Stomach smooth muscle (tissue), 2 donors: ENCODE data around the gene FLNA.

Source experiments
- H3K27ac ChIP-seq: one replicate; pipeline ENCODE4 v1.7.0; 2013; ENCODE audit warnings: mild to moderate bottlenecking, low read length, inconsistent platforms
- H3K27me3 ChIP-seq, 2 donors: one replicate each; pipeline ENCODE4 v1.7.0; 2013; ENCODE audit warnings: low read length in 2 of 2; ENCODE audit not compliant: insufficient read depth in 2 of 2, control insufficient read depth in 1 of 2
- H3K36me3 ChIP-seq, 2 donors: one replicate each; pipeline ENCODE4 v1.7.0; 2013; ENCODE audit warnings: low read length in 2 of 2; ENCODE audit not compliant: control insufficient read depth in 2 of 2, insufficient read depth in 2 of 2
- H3K4me1 ChIP-seq: one replicate; pipeline ENCODE4 v1.7.0; 2013; ENCODE audit warnings: low read length; ENCODE audit not compliant: control insufficient read depth, insufficient read depth
- H3K4me3 ChIP-seq, 2 donors: one replicate each; pipeline ENCODE4 v1.7.0; 2013; ENCODE audit warnings: low read length in 2 of 2
- H3K9ac ChIP-seq, 2 donors: one replicate each; pipeline ENCODE4 v1.7.0; 2013; ENCODE audit warnings: low read length in 2 of 2, mild to moderate bottlenecking in 1 of 2
- H3K9me3 ChIP-seq, 2 donors: one replicate each; pipeline ENCODE4 v1.7.0; 2013; ENCODE audit warnings: low read length in 2 of 2; ENCODE audit not compliant: control insufficient read depth in 2 of 2
- donor health status: healthy.
- donor health status: Pancreatic carcinoma.

Gene FLNA

DNA sequence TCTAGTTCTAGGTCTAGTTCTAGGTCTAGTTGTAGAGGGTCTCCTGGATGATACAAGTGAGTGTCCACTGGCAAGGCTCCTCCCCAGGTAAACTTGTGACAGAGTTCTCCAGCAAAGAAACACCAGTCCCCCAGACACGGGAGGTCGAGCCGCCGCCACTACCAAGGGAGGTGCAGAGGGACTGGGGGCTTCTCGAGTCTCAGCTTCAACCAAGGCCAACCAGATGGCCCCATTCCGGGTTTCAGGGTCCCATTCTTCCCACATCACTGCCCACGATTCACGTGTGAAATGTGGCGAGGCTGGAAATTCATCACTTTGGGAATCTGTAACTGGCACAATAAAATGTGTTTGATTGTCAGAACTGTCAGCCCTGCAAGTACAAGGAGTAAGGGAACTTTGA lies 41.3 kb downstream of the FLNA start:
- Histone ChIP-seq H3K9ac (no peak overlapping the region), H3K9me3 (no peaks in the 10 kb centered on the region), H3K36me3 (no peaks in the 10 kb centered on the region), H3K4me1 (no peaks in the 10 kb centered on the region), H3K4me3 (no peak overlapping the region), H3K27me3 (peaks cover 0 to 23% of the 10 kb centered on the region in 2 donors), H3K27ac (no peak overlapping the region)

DNA sequence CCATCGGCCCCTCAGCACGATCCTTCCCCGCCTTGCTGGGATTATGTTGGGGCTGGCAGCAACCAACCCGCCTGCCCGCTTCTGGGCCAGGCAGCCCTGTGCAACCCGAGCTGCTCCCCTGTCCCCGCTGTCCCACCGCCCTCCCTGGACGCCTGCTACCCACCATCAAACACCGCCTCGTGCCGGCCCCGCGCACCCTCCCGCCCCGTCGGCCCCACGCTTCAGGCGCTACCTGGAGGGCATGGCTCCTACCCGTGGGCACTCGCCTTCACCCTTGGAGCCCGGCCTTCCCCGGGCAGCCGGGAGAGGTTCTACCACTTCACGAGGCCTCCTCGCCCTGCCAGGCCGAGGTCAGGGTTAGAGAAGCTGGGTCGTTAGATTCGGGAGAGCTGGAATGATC lies 41.9 kb downstream of the FLNA start:
- peaks cover 0 to 23% of the 10 kb centered on the region in 2 donors for H3K27me3 ChIP-seq
- no peaks in the 10 kb centered on the region for H3K36me3 ChIP-seq
- H3K9me3 ChIP-seq, result no peaks in the 10 kb centered on the region
- no peak overlapping the region for H3K9ac ChIP-seq
- H3K27ac ChIP-seq, result no peak overlapping the region
- no peaks in the 10 kb centered on the region for H3K4me1 ChIP-seq
- H3K4me3 ChIP-seq, result no peak overlapping the region

DNA sequence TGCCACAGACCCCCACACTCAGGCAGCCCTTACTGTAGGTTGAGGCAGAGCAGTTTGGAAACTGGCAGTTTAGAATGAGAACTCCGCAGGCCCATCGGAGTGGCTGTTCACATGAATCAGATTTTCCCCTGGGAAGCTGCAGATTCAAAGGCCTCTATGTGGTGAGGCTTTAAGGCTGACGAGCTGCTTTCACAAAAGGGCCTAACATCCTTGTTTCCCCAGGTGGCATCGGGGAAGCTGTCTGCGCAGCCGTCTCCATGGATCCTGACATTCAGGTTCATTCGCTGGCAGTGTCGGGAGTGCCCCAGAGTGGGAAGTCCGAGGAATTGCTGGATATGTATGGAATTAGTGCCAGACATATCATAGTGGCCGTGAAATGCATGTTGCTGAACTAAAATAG lies 45.1 kb downstream of the FLNA start:
- peaks cover 0 to 19% of the 10 kb centered on the region in 2 donors for H3K27me3 ChIP-seq
- no peak overlapping the region for H3K9ac ChIP-seq
- H3K4me3 ChIP-seq, result no peak overlapping the region
- no peak overlapping the region for H3K27ac ChIP-seq
- no peaks in the 10 kb centered on the region for H3K36me3 ChIP-seq
- no peaks in the 10 kb centered on the region for H3K9me3 ChIP-seq
- peaks cover 2% of the 10 kb centered on the region for H3K4me1 ChIP-seq

DNA sequence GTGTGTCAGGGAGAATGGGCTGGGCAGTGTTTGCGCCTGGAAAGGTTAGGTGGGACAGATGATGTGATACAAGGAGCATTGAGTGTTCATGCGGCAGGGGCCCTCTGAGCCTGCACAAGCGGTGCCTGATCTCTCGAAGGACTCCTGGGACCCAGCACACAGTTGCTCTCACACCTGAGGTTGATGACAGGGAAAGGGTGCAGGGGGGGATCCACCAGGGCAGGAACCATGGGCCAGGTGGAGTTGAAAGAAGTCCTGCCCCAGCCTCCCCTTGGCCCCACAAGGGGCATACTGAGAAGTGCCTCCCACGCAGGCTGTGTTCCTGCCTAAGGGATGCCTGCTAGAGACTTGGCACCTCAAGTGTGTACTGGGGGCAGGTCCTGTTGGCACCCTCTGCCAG lies 45.8 kb downstream of the FLNA start:
- Histone ChIP-seq H3K9ac (no peak overlapping the region), H3K36me3 (no peaks in the 10 kb centered on the region), H3K4me3 (no peak overlapping the region), H3K4me1 (peaks cover 2% of the 10 kb centered on the region), H3K27me3 (peaks cover 0 to 16% of the 10 kb centered on the region in 2 donors), H3K27ac (no peak overlapping the region), H3K9me3 (no peaks in the 10 kb centered on the region)

DNA sequence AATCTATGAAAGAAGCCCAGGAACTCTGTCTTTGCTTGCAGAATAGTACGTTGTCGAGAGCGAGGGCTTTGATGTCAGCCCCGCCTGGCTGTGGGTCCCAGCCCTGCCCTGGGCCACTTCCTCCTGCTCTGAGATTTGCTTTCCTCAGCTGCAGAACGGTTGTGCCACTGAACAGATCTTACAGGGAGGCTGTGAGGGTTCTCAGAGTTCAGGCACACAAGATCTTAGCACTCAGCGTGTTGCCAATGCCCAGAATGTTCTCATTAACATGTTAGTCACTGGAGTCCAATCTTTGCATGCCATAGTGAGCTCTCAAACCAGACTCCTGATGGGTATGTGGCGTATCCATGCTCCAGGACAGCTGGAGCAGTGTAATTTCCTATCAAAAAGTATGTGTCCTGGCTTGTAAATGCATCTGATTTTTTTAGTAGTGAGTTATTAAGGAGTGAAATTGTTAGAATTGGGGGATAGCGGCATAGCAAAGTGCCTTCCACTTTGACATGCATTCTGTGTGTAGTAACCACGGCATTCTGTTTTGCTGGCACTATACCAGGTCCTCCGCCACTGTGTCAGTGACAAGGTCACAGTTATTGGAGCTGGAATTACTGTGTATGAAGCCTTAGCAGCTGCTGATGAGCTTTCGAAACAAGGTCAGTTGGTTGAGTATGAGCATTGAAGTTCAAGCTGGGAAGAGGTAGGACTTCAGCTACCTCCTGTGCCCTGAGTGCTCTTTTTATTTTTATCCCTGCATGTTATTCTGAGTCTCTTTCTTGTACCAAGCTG lies 47.2 kb downstream of the FLNA start:
- Histone ChIP-seq H3K4me1 (peaks cover 2% of the 10 kb centered on the region), H3K36me3 (no peaks in the 10 kb centered on the region), H3K9me3 (no peaks in the 10 kb centered on the region), H3K4me3 (no peak overlapping the region), H3K9ac (no peak overlapping the region), H3K27ac (no peak overlapping the region), H3K27me3 (peaks cover 0 to 14% of the 10 kb centered on the region in 2 donors)

DNA sequence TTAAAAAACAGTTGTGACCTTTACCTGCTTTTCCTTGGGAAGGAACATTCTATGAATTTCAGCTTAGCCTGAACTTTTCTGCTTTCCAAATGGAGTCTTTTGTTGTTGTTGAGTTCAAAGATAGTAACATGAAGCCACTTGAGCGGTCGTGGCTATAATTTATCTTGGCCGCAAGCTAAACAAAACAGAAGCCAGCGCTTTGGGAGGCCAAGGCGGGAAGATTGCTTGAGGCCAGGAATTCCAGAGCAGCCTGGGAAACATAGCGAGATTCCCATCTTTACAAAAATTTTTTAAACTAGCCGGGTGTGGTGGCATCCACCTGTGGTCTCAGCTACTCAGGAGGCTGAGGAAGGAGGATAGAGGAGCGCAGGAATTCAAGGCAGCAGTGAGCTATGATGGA lies 48.9 kb downstream of the FLNA start:
- Histone ChIP-seq H3K4me1 (peaks cover 2% of the 10 kb centered on the region), H3K4me3 (no peak overlapping the region), H3K9me3 (no peaks in the 10 kb centered on the region), H3K27me3 (peaks cover 0 to 21% of the 10 kb centered on the region in 2 donors), H3K9ac (no peak overlapping the region), H3K27ac (no peak overlapping the region), H3K36me3 (no peaks in the 10 kb centered on the region)

DNA sequence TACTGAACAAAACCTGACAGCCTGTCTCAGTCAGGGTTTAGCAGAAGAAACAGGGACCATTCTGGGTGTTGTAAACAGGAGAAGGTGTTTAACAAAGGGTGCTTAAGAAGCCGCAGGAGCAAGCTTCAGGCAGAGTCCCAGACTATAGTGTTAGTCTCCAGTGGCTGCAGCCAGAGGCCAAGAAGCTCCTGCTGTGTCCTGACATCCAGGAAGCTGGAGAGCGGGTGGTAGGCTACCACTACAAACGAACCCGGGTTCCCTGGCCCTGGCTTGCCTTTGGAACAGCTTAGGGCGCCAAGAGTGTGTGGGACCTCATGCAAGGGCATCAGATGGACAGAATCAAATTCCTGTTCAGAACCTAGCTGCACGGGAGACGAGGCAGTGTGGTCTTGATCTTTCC lies 50.9 kb downstream of the FLNA start:
- H3K27ac ChIP-seq, result no peak overlapping the region
- H3K9me3 ChIP-seq, result no peaks in the 10 kb centered on the region
- H3K4me3 ChIP-seq, result no peak overlapping the region

DNA sequence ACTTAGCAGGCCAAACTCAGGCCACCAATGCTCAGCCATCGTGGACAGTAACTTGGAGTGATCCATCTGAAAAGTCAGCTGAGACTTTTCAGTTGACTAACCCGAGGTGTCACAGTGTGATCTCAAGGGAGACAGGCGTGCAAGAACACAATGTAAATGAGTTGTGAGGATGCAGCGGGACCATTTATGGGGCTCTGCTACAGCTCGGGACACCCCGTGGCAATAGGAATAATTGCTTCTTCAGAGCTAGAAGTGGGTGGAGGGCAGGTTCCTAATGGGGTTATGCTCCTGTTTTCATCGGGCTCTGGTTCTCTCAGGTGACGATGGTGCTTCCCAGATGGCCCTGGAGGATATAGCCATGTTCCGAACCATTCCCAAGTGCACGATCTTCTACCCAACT lies 51.5 kb downstream of the FLNA start:
- H3K27ac ChIP-seq, result no peak overlapping the region
- no peaks in the 10 kb centered on the region for H3K36me3 ChIP-seq
- H3K4me3 ChIP-seq, result no peak overlapping the region
- peaks cover 2% of the 10 kb centered on the region for H3K4me1 ChIP-seq
- no peaks in the 10 kb centered on the region for H3K9me3 ChIP-seq
- no peak overlapping the region for H3K9ac ChIP-seq
- H3K27me3 ChIP-seq, result peaks cover 0 to 13% of the 10 kb centered on the region in 2 donors

More for the DNA sequence above, 50.9 kb downstream of the FLNA start:
- Histone ChIP-seq H3K4me1 (peaks cover 2% of the 10 kb centered on the region), H3K9ac (no peak overlapping the region), H3K36me3 (no peaks in the 10 kb centered on the region), H3K27me3 (peaks cover 0 to 14% of the 10 kb centered on the region in 2 donors)

DNA sequence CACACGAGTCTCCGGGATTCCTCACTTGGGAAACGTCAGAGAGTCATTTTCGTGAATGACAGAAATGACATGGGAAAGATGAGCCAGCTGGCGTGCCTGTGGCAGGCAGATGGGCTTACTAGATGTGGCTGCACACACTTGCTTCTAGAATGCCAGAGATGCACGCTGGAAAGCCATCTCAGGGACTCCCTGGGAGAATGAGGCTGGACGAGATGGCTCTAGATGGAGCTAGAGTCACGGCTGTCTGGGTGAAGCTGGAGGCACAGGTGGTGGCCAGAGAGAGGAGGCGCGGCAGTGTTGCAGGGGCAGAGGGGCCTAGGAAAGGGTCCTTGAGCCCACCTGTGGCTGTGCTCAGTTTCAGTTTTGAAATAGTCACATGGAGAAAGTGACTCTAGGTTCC lies 52.8 kb downstream of the FLNA start:
- H3K9me3 ChIP-seq, result no peaks in the 10 kb centered on the region
- H3K9ac ChIP-seq, result no peak overlapping the region
- H3K27ac ChIP-seq, result no peak overlapping the region
- H3K27me3 ChIP-seq, result peaks cover 0 to 14% of the 10 kb centered on the region in 2 donors
- peaks cover 2% of the 10 kb centered on the region for H3K4me1 ChIP-seq
- no peaks in the 10 kb centered on the region for H3K36me3 ChIP-seq
- H3K4me3 ChIP-seq, result no peak overlapping the region

DNA sequence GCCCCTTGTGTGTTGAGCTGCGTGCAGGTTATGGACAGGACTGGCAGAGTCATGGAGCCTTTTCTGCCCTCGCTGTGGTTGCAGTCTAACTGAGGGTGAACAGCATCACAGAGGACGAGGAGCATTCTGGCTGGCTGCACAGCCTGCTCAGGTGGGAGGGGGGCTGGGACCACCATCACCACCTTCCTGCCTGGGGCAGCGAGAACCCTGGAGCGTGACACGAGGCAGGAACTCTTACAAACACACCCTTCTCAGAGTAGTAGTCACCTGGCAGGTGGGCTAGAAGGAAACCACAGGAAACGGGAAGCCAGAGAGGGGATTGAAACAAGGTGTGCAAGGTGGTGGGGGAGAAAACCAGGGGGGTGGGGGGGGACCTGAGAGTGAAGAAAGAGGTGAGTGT lies 53.3 kb downstream of the FLNA start:
- H3K9me3 ChIP-seq, result no peaks in the 10 kb centered on the region
- H3K4me3 ChIP-seq, result no peak overlapping the region
- no peaks in the 10 kb centered on the region for H3K36me3 ChIP-seq
- peaks cover 0 to 14% of the 10 kb centered on the region in 2 donors for H3K27me3 ChIP-seq
- H3K27ac ChIP-seq, result no peak overlapping the region
- peaks cover 2% of the 10 kb centered on the region for H3K4me1 ChIP-seq
- no peak overlapping the region for H3K9ac ChIP-seq

DNA sequence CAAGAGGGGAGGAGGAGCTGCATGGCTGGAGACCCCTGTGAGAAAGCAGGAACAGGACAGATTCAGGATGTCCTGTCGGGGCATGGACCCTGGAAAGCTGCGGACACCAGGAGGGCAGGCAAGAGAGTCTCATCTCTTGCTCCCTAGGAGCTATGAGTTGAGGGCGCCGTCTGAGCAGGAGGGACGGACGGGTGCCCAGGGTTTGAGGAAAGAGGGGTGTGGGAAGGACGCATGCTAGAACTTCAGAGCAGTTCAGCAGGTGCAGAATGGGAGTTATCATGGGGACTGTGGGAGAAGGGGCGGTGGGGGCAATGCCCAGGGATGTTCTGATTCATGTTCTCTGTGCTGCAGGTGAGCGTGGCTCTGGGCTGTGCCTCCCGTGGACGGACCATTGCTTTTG lies 54.0 kb downstream of the FLNA start:
- Histone ChIP-seq H3K27me3 (peaks cover 0 to 14% of the 10 kb centered on the region in 2 donors), H3K9ac (no peak overlapping the region), H3K4me1 (no peaks in the 10 kb centered on the region), H3K36me3 (no peaks in the 10 kb centered on the region), H3K4me3 (no peak overlapping the region), H3K9me3 (no peaks in the 10 kb centered on the region), H3K27ac (no peak overlapping the region)
